Panc1 (cell line): ENCODE data around the gene HTR3E. TPM values are rescaled to one million over a fixed set of nuclear protein-coding genes. Genes with fewer than 3 reads are reported as not detected.

ENCODE experiments used
- ATAC-seq: fragments of 200-7000 bp; cut with Tn5 transposase; 2 replicates; pipeline ENCODE4 v1.9.1; 2020; ENCODE audit warnings: mild to moderate bottlenecking, moderate library complexity
- BruUV-seq: library from RNA; stranded (reverse); fragments of 400-500 nt; replicated peaks from 2 replicates; lab custom pipeline; 2021; lab: Mats Ljungman, UMichigan
- CTCF ChIA-PET: fragments of 300-600 bp; sonication (Branson Sonifier 250); formaldehyde crosslinking; loops from one replicate; lab custom pipeline; 2022; ENCODE audit warnings: antibody characterized with exemption; lab: Charles Lee
- POLR2A ChIA-PET: fragments of 300-600 bp; sonication (Branson Sonifier 250); formaldehyde crosslinking; loops from one replicate; lab custom pipeline; 2022; ENCODE audit warnings: antibody characterized with exemption; lab: Charles Lee
- DNase-seq: peaks from one replicate; pipeline ENCODE4 v3.0.0-alpha.2; 2010; ENCODE audit warnings: low read depth, low spot score
- H3K27ac ChIP-seq: 2 replicates; pipeline ENCODE4 v1.5.1; 2011; ENCODE audit warnings: mild to moderate bottlenecking, low read length, inconsistent platforms
- H3K27me3 ChIP-seq: fragments of 200-500 bp; sonication (Bioruptor generic); 2 replicates; pipeline ENCODE4 v1.6.0; 2014; ENCODE audit warnings: low read length, inconsistent platforms; ENCODE audit not compliant: control insufficient read depth, insufficient read depth
- H3K36me3 ChIP-seq: fragments of 200-500 bp; sonication (Bioruptor generic); 2 replicates; pipeline ENCODE4 v1.5.1; 2014; ENCODE audit warnings: inconsistent platforms, mild to moderate bottlenecking, low read length, moderate library complexity; ENCODE audit not compliant: control insufficient read depth, insufficient read depth
- H3K4me1 ChIP-seq: 2 replicates; pipeline ENCODE4 v1.5.1; 2011; ENCODE audit warnings: inconsistent platforms, mild to moderate bottlenecking, low read length, moderate library complexity; ENCODE audit not compliant: control insufficient read depth, insufficient read depth
- H3K4me3 ChIP-seq, 2 experiments: 2 replicates each; pipeline ENCODE4 v1.5.1; 2011 to 2012; ENCODE audit warnings: low read depth in 2 of 2, low read length in 2 of 2, mild to moderate bottlenecking in 2 of 2, inconsistent platforms in 1 of 2, moderate library complexity in 1 of 2
- H3K9me3 ChIP-seq: fragments of 200-500 bp; sonication (Bioruptor generic); 2 replicates; pipeline ENCODE4 v1.5.1; 2014; ENCODE audit warnings: low read depth, mild to moderate bottlenecking, inconsistent platforms, low read length, moderate library complexity; ENCODE audit not compliant: control insufficient read depth, insufficient read depth
- CTCF ChIP-seq: fragments of 450-650 bp; IDR thresholded peaks from 2 replicates; pipeline ENCODE4 v1.5.1; 2017; ENCODE audit warnings: mild to moderate bottlenecking
- POLR2AphosphoS5 ChIP-seq: IDR thresholded peaks from 2 replicates; pipeline ENCODE4 v1.6.1; 2012; ENCODE audit warnings: mild to moderate bottlenecking, low read depth, low read length, moderate library complexity
- REST ChIP-seq, 2 experiments: IDR thresholded peaks; 2 replicates each; pipeline ENCODE4 v1.6.1; 2011 to 2012; ENCODE audit warnings: low read depth in 2 of 2, control low read depth in 1 of 2, low read length in 1 of 2, mild to moderate bottlenecking in 1 of 2, moderate library complexity in 1 of 2; ENCODE audit not compliant: insufficient read depth in 1 of 2
- SIN3A ChIP-seq: IDR thresholded peaks from 2 replicates; pipeline ENCODE4 v1.6.1; 2012; ENCODE audit warnings: low read depth, mild to moderate bottlenecking, low read length, moderate library complexity, borderline replicate concordance; ENCODE audit not compliant: insufficient read depth
- TCF7L2 ChIP-seq: IDR thresholded peaks from 2 replicates; pipeline ENCODE4 v1.6.1; 2011; ENCODE audit warnings: mild to moderate bottlenecking, low read depth, low read length, inconsistent platforms
- in situ Hi-C: cut with HindIII; loops from 2 replicates; pipeline ENCODE4 v1.10.0; 2016; ENCODE audit warnings: low sequenced_read_pairs, low pct_unique_long_range_greater_than_20kb
- intact Hi-C: fragments of 100-400 bp; cut with micrococcal nuclease; formaldehyde crosslinking; loops from one replicate; pipeline ENCODE4 v1.10.0; 2022; ENCODE audit not compliant: unreplicated experiment
- total RNA-seq: library from RNA; stranded (reverse); gene quantifications from one replicate; pipeline ENCODE4 v1.2.1, GENCODE V29; 2021; ENCODE audit not compliant: unreplicated experiment

Gene HTR3E
- total RNA-seq, 1 experiment from 2014 or later = not detected

GRCh38 chr3:184077881-184078280 is 19.0 kb upstream of the HTR3E start:
- CTCF ChIA-PET = no interaction called here
- Histone ChIP-seq H3K4me1 (no peaks in the 10 kb centered on the region), H3K9me3 (no peaks in the 10 kb centered on the region), H3K27me3 (no peaks in the 10 kb centered on the region; the same call in 1 of the 2 replicates), H3K36me3 (no peaks in the 10 kb centered on the region), H3K27ac (no peak overlapping the region), H3K4me3 (no peak overlapping the region)
- POLR2A ChIA-PET = no interaction called here
- no peak for TF ChIP-seq CTCF
- TF ChIP-seq POLR2AphosphoS5 = no peak
- TF ChIP-seq TCF7L2 = no peak
- TF ChIP-seq SIN3A = no peak
- no peak for TF ChIP-seq REST (IDR thresholded peaks at IDR 0.05; ENCODE audit: insufficient read depth in 1 of 2, low read depth in 2 of 2, low read length in 1 of 2)
- BruUV-seq = no TSS peak
- no peak for ATAC-seq
- no peak for DNase-seq
- intact Hi-C loops (no loop called here), in situ Hi-C loops (no loop called here)

- intact Hi-C loops = no loop called here
- Histone ChIP-seq H3K27ac (no peak overlapping the region), H3K4me3 (no peak overlapping the region), H3K36me3 (no peaks in the 10 kb centered on the region), H3K9me3 (no peaks in the 10 kb centered on the region), H3K4me1 (no peaks in the 10 kb centered on the region), H3K27me3 (no peaks in the 10 kb centered on the region; the same call in 1 of the 2 replicates)
- ChIA-PET CTCF (interaction anchor here (0.6 kb wide), 1 partner anchor 11 kb away, joined by 5 read pairs; no protein-coding TSS in a partner anchor), POLR2A (interaction anchor here (0.7 kb wide), 1 partner anchor 13 kb away, joined by 3 read pairs; no protein-coding TSS in a partner anchor)
- in situ Hi-C loops = no loop called here
- ATAC-seq (no peak), DNase-seq (no peak)
- TF ChIP-seq POLR2AphosphoS5 (no peak), REST (IDR thresholded peaks at IDR 0.05; ENCODE audit: insufficient read depth in 1 of 2, low read depth in 2 of 2, low read length in 1 of 2) (no peak), CTCF (no peak), TCF7L2 (no peak), SIN3A (no peak)
- no TSS peak for BruUV-seq
These were observed 18.0 kb upstream of the HTR3E start for GRCh38 chr3:184078851-184079250.
